Activated CD4-positive, alpha-beta T cell treated with anti-CD3 and anti-CD28 coated beads, Interleukin-2, amount 50 U/mL, for 48 hours (primary cell): ENCODE measurements around the gene GALNT9.
"Not testable (repeated sequence)": the region's sequence is repeated elsewhere in the genome, so short reads cannot be mapped to it uniquely, and the experiment has no call there.

Source experiments
- DNase-seq, 2 experiments: peaks; one replicate each; pipeline ENCODE4 v3.0.0-alpha.2; 2020

The GALNT9 gene

DNA sequence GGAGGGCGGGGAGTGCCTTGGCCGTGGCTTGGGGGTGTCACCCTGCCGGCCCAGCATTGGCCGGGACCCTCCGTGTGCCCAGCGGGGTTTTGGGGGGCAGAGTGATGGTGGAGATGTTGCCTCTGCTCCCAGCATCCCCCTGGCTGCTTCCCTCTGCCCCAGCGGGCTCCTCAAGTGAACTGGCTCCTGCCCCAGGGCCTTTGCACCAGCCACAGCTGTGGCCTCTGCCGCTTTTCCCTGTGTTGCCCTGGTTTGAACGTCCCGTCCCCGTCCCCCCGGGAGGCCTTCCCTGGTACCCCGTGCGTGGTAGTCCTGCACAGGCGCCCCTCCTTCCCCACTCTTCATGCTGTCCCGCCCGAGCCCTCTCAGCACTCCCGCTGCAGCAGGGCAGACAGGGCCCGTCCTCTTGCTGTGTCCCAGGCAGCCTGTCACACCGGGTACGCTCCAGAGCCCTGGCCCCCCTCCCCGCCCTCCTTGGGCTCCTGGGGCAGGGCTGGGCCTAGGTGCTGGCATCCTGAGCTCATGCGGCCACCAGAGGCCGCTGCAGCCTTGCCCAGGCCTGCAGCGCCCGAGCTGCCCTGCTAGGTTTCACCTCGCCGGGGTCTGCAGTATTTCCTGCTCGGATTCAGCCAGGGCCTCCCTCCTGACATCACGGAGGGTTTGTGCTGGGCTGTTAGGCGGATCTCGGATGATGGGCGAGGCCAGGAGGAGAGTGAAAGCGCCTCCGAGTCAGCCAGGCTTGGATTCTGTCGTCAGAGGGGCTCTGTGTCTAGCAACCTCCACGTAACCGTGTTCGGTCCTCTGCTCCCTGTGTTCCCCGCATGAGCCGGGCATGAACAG lies 175.7 kb downstream of the GALNT9 start:
- peak; percentile 65 for DNase-seq

DNA sequence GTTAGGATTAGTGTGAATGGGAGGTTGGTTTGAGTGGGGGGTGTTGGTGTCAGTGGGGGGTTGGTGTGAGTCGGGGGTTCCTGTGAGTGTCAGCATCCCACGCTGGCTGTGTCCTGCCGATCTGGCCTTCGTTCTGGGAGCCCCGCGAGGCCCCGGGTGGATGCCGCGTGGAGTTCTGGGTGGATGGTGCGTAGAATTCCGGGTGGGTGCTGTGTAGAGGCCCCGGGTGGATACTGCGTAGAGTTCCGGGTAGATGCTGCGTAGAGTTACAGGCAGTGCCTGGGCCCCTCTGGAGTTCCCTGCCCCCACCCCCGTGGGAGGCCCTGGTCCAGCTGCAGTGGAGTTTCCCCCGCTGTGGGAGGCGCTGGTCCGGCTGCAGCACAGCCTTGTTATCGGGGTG lies 176.4 kb downstream of the GALNT9 start:
- DNase-seq = no peak

DNA sequence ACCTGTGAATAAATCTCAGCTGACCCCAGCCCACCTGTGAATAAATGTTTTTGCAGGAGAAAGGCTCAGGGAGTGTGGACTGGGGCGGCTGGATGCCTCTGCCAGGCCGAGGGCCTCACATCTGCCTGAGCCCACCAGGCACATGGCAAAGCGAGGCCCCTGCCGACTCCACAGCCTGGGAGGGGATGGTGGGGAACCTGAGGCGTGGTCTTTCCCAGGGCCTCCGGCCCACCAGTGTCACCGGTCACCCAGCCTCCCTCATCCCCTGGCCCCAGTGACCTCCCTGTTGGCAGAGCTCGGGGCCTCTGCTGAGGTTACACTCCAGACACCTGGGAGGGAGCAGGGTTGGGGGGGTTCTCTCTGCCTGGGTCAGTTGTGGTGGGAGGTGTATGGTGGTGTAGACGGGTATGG lies 177.0 kb downstream of the GALNT9 start:
- no peak for DNase-seq

DNA sequence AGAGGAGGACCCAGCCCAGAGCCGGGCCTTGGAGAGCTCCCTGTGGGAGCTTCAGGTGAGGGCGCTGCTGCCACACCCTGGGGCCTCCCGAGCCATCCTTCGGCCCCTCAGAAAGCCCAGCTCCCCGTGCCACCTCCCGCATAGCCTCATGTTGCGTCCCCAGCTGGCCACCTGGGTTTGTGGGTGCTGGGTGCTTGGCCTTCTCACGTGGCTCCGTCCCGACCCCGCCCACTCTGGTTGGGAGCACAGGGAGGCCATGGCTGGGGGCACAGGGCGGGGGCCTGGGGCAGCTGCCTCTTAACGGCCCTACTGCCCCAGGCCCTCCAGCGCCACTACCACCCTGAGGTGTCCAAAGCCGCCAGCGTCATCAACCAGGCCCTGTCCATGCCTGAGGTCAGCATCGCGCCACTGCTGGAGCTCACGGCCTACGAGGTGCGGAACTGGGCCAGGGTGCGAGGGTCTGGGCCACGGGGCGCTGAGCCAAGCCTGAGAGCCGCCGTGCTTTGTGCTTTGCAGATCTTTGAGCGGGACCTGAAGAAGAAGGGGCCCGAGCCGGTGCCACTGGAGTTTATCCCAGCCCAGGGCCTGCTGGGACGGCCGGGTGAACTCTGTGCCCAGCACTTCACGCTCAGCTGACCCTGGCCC lies 177.5 kb downstream of the GALNT9 start:
- DNase-seq = no peak

DNA sequence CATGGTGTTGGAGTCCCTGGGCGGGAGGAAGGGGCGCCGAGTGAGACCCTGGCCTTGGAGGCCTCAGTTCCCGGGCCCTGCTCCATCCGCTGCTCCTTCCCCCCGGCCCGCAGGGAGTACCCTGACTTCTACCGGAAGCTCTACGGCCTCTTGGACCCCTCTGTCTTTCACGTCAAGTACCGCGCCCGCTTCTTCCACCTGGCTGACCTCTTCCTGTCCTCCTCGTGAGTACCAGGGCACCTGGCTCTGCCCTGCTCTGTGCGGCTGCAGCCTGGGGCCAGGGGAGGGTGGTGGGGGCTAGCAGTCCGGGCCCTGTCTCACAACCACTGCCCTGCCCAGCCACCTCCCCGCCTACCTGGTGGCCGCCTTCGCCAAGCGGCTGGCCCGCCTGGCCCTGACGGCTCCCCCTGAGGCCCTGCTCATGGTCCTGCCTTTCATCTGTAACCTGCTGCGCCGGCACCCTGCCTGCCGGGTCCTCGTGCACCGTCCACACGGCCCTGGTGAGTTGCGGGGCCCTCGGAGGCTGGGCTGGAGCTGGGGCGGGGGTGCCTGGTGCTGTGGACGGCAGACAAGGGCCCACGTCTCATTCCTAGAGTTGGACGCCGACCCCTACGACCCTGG lies 178.1 kb downstream of the GALNT9 start:
- no peak for DNase-seq

DNA sequence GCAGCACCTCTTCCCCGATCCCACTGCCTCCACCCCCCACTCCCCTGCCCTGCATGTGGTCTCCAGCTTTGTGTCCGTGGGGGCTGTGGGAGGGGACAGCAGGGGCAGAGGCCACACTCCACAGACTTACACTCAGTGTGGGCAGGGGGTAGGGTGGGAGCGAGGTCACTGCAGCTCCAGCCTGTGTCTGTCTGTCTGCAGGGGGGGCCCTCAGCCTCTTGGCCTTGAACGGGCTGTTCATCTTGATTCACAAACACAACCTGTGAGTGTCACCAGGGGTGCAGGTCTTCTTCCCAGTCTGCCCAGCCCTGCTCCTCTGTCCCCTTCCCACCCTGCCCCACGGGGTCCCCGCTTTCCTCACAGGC lies 178.6 kb downstream of the GALNT9 start:
- no peak for DNase-seq

DNA sequence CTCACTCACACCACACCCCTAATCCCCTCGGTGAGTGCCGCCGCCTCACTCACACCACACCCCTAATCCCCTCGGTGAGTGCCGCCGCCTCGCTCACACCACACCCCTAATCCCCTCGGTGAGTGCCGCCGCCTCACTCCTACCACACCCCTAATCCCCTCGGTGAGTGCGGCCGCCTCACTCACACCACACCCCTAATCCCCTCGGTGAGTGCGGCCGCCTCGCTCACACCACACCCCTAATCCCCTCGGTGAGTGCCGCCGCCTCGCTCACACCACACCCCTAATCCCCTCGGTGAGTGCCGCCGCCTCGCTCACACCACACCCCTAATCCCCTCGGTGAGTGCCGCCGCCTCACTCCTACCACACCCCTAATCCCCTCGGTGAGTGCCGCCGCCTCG lies 179.9 kb downstream of the GALNT9 start:
- DNase-seq = not testable (repeated sequence)

DNA sequence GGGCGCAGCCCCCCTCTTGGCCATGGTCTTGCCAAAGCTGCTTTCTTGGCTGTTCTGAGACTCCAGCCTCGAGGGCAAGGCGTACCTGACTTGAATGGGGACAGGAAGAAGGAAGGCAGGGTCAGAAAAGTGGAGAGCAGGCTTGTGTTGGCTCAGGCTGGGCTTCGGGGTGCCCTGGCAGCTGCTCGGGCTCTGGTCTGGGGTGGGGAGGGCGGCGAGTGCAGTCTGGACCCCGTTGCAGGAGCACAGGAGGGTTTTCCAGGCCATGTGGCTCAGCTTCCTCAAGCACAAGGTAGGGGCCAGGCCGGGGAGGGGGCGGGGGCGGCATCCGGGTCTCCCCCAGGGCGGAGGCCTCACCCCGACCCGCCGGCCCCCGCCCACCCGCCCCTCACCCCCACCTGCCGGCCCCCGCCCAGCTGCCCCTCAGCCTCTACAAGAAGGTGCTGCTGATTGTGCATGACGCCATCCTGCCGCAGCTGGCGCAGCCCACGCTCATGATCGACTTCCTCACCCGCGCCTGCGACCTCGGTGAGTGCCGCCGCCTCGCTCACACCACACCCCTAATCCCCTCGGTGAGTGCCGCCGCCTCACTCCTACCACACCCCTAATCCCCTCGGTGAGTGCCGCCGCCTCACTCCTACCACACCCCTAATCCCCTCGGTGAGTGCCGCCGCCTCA lies 180.9 kb downstream of the GALNT9 start:
- DNase-seq = no peak

DNA sequence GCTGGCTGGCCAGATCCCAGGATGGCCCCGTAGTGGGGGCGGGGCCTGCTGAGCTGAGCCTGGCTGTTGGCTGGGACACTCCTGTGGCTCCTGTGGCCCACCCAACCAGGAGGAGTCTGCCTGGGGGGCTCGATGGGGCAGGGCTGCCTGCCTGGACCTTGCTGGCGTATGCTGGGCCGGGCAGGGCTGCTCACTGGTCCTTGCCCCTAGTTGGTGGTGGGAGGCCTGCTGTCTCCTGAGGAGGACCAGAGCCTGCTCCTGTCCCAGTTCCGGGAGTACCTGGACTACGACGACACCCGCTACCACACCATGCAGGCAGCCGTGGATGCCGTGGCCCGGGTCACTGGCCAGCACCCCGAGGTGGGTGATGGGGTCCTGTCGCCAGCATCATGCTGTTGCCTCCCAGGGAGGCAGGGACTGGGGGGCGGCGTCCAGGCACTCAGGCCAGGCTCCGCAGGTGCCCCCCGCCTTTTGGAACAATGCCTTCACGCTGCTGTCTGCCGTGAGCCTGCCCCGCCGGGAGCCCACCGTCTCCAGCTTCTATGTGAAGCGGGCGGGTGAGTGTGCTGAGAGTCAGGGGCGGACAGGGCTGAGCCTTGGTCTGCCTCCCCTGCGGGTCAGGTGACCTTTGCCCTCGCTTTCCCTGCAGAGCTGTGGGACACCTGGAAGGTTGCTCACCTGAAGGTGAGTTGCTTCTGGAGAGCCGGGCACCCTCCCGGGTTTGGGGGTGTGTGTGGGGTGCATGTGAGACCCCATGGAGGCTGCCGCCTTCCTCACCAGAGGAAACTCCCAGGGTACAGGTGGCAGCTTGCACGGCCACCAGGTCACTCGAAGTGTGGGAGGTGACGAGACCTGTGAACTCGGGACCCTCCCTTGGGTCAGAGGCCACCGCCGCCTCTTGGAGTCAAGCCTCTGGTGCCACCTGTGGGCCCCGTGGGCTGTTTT lies 181.7 kb downstream of the GALNT9 start:
- no peak for DNase-seq

DNA sequence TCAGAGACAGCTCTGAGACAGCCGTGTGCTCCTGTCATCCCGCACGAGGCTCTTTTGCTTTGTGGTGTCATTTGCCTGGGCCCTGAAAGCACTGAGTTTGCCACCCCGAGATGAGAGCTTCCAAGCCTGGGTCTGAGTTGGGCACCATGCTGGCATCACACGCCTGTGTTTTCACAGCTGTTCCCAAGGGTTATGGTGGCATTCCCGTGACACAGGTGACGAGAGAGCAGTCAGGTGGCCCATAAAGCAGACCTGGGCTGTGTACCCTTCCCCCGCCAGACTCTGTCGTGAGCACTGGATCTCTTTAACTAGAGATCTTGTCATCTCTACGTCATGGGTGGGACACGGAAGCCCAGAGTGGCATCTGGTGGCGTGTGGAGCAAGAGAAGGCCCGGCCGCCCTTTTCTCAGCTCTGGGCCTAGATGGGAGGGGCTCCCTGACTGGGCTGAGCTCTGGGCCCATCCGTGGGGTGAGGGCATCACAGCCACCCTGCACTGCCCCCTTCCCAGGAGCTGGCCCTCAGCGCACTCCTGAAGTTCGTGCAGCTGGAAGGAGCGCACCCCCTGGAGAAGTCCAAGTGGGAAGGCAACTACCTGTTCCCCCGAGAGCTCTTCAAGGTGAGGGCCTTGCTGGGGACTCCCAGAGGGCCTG lies 182.5 kb downstream of the GALNT9 start:
- no peak for DNase-seq
